OCI-M1 (cell line): ENCODE results near the gene KCNN1.
"Not testable (repeated sequence)": the region's sequence is repeated elsewhere in the genome, so short reads cannot be mapped to it uniquely, and the experiment has no call there.

Source experiments
- DNase-seq: peaks from one replicate; lab custom pipeline; 2025; lab: John Stamatoyannopoulos, UW

The KCNN1 gene

GRCh38 chr19:18027151-18027550, 60.2 kb downstream of the KCNN1 start:
- DNase-seq: no peak

- no peak for DNase-seq
Measured at GRCh38 chr19:18029617-18030338, 62.9 kb downstream of the KCNN1 start.

DNA sequence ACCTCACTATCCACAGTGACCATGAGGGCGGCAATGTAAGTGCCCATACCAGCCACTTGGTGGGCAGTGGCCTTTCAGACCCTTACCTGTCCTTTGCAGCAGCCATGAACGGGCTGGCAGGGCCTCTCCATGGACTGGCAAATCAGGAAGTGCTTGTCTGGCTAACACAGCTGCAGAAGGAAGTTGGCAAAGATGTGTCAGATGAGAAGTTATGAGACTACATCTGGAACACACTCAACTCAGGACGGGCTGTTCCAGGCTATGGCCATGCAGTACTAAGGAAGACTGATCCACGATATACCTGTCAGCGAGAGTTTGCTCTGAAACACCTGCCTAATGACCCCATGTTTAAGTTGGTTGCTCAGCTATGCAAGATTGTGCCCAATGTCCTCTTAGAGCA, 64.5 kb downstream of the KCNN1 start:
- not testable (repeated sequence) for DNase-seq

GRCh38 chr19:18032102-18032501, 65.2 kb downstream of the KCNN1 start:
- DNase-seq: not testable (repeated sequence)

DNA sequence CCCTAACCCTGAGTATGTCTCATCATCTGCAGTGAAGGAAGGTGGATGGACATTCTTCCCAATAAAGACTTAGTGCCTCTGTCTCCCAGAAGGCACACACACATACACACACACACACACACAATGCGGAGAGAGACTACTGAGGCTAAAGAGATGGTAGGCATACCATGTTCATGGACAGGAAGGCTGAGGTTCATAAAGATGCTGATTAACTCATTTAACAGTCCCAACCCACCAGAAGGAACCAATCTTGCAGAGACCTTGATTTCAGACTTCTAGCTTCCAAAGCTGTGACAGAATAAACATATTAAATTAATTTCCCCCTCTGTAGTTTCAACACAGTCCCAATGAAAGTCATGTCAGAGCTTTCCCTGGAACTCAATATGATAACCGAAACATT, 74.1 kb downstream of the KCNN1 start:
- no peak for DNase-seq

DNA sequence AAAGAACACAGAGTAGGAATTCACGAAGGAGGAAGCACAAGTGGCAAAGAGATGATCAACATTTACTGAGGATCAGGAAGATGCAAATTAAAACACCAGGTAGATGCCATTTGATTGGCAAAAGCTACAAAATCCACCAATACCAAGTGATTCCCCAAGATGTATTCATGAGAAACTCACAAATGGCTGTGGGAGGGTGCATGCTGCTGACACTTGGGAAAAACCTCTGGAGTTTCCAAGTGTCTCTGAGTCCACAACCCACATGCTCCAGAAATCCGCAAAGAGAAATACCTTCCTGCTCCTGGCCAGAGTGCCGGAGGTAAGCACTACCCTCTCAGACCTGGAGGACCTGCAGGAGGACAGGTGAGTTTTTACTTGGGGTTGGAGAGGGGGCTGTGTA, 76.8 kb downstream of the KCNN1 start:
- no peak for DNase-seq

DNA sequence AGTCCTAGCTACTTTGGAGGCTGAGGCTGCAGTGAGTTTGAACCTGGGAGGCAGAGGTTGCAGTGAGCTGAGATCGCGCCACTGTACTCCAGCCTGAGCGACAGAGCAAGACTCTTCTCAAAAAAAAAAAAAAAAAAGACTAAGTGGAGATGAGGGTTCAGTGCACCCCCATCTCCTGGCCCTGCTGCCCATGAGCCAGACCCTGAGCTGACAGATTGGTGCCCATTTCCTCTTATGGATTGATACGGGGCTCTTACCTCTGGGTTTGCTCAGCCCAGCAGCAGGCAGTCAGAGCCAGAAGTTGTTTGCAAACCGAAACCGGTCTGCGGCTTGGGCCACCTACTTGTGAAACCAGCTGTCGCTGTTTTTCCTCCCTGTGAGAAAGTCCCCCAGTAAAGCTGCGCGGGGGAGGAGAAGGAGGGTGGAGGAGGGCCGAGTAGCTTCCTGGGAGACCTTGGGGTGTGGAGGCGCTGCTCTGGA, 78.0 kb downstream of the KCNN1 start:
- peak; percentile 88 for DNase-seq

DNA sequence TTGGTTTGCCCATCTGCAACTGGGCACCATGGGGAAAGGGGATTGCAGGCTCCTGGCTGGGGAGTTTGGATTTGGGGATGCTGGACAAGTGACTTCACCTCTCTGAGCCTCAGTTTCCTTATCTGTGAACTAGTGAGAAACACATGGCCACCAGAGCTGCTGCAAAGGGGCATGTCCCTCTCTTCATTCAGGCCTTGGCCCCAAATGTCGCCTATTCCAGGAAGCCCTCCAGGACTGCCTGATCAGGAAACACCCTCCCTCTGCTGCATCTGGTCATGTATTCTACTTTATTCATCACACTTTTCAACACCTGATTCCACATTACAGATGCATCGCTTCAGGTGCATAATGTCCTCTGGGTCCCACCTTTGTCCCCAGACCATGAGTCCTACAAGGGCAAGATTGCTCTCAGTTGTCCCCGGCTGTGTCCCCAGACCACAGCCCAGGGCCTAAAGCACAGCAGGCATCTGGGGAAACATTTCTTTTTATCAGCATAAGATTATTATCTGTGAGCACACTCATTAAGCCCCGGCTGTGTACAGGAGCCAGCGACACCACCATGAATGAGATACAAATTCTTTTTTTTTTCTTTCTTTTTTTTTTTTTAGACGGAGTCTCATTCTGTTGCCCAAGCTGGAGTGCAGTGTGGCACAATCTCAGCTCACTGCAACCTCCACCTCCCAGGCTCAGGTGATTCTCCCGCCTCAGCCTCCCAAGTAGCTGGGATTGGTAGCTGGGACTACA, 78.6 kb downstream of the KCNN1 start:
- no peak for DNase-seq

DNA sequence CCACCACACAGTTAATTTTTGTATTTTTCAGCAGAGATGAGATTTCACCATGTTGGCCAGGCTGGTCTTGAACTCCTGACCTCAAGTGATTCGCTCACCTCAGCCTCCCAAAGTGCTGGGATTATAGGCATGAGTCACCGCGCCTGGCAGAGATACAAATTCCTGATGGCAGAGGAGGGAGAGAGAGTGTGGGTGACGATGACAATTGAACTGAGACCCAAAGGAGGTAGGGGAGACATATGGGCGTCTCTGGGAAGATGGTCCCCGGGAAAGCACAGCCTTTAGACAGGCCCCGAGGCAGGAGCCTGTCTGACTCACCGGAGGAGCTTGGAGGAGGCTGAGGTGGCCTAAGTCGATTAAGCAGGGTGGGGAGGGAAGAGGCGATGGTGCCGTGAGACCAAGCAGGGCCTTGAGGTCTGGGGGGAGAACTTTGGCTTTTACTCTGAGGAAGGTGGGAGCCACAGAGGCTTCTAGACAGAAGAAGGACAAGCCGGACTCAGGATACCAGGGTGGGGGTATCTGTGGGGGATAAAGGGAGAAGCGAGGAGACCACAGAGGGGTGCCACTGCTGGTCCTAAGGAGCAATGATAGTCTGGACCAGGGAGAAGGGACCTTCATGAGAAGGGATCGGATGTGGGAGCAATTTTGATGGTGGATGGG, 79.3 kb downstream of the KCNN1 start:
- DNase-seq: no peak

GRCh38 chr19:18049385-18049784, 82.5 kb downstream of the KCNN1 start:
- no peak for DNase-seq
